Ascending aorta (tissue), 2 donors: ENCODE data around the gene CD200. TPM values are rescaled to one million over a fixed set of nuclear protein-coding genes. Genes with fewer than 3 reads are reported as not detected.

Experiments used
- DNase-seq, 2 donors: peaks; one replicate each; pipeline ENCODE4 v3.0.0-alpha.2; 2019; ENCODE audit warnings: low spot score in 2 of 2
- H3K27ac ChIP-seq, 2 donors: fragments of 200-600 bp; sonication (generic); one replicate each; pipeline ENCODE4 v1.5.1; 2016 to 2017; ENCODE audit warnings: mild to moderate bottlenecking in 1 of 2
- H3K27me3 ChIP-seq: fragments of 200-600 bp; sonication (generic); one replicate; pipeline ENCODE4 v1.5.1; 2017
- H3K36me3 ChIP-seq, 2 donors: fragments of 200-600 bp; sonication (generic); one replicate each; pipeline ENCODE4 v1.5.1; 2016
- H3K4me1 ChIP-seq, 2 donors: fragments of 200-600 bp; sonication (generic); one replicate each; pipeline ENCODE4 v1.5.1; 2016 to 2017; ENCODE audit warnings: mild to moderate bottlenecking in 1 of 2
- H3K4me3 ChIP-seq, 2 donors: fragments of 200-600 bp; sonication (generic); one replicate each; pipeline ENCODE4 v1.5.1; 2016 to 2017; ENCODE audit warnings: mild to moderate bottlenecking in 1 of 2
- H3K9me3 ChIP-seq, 2 donors: fragments of 200-600 bp; sonication (generic); one replicate each; pipeline ENCODE4 v1.5.1; 2016
- CTCF ChIP-seq, 3 experiments: fragments of 200-600 bp in 2 of 3; fragments of 450-650 bp in 1 of 3; sonication (generic) in 2 of 3; IDR thresholded peaks; one replicate each; pipeline ENCODE4 v1.5.1; 2016 to 2019; ENCODE audit warnings: antibody characterized with exemption in 3 of 3, mild to moderate bottlenecking in 1 of 3, moderate library complexity in 1 of 3
- intact Hi-C: fragments of 100-400 bp; cut with DNase I; formaldehyde crosslinking; loops from one replicate; pipeline ENCODE4 v1.15.1; 2023
- total RNA-seq: library from RNA; depleted of rRNA; stranded (reverse); fragments of >200 nt; gene quantifications from one replicate; pipeline ENCODE4 v1.1.0, GENCODE V29; 2016

CD200 gene
- total RNA-seq, 1 donor from 2014 or later = 3.6 TPM

- intact Hi-C loops = no loop called here
- DNase-seq = no peak
- H3K36me3 ChIP-seq = no peaks in the 10 kb centered on the region
- no peaks in the 10 kb centered on the region for H3K27me3 ChIP-seq
- no peak for TF ChIP-seq CTCF (IDR thresholded peaks at IDR 0.05)
- peaks cover 0 to 6% of the 10 kb centered on the region in 2 donors for H3K4me1 ChIP-seq
- no peak overlapping the region for H3K27ac ChIP-seq
- H3K9me3 ChIP-seq = no peaks in the 10 kb centered on the region
- H3K4me3 ChIP-seq = no peak overlapping the region
Observed at GRCh38 chr3:112372396-112372795, 39.4 kb downstream of the CD200 start.

- TF ChIP-seq CTCF (IDR thresholded peaks at IDR 0.05) = no peak
- Histone ChIP-seq H3K4me1 (peaks cover 0 to 17% of the 10 kb centered on the region in 2 donors), H3K27me3 (no peaks in the 10 kb centered on the region), H3K9me3 (no peaks in the 10 kb centered on the region), H3K36me3 (no peaks in the 10 kb centered on the region), H3K27ac (no peak overlapping the region), H3K4me3 (no peak overlapping the region)
- intact Hi-C loops = no loop called here
- DNase-seq = no peak
Observed at GRCh38 chr3:112373476-112373875, 40.5 kb downstream of the CD200 start.

GRCh38 chr3:112373924-112374323, 41.0 kb downstream of the CD200 start:
- intact Hi-C loops = no loop called here
- Histone ChIP-seq H3K27ac (peak overlapping the region in 1 of 2 donors; percentile 48), H3K9me3 (no peaks in the 10 kb centered on the region), H3K4me3 (no peak overlapping the region), H3K27me3 (no peaks in the 10 kb centered on the region), H3K36me3 (no peaks in the 10 kb centered on the region), H3K4me1 (peaks cover 0 to 22% of the 10 kb centered on the region in 2 donors)
- no peak for DNase-seq
- TF ChIP-seq CTCF (IDR thresholded peaks at IDR 0.05) = no peak

- intact Hi-C loops = no loop called here
- H3K36me3 ChIP-seq = no peaks in the 10 kb centered on the region
- DNase-seq = no peak
- peaks cover 0 to 26% of the 10 kb centered on the region in 2 donors for H3K4me1 ChIP-seq
- no peak overlapping the region for H3K4me3 ChIP-seq
- no peaks in the 10 kb centered on the region for H3K27me3 ChIP-seq
- peak overlapping the region in 1 of 2 donors; percentile 48 for H3K27ac ChIP-seq
- no peak for TF ChIP-seq CTCF (IDR thresholded peaks at IDR 0.05)
- H3K9me3 ChIP-seq = no peaks in the 10 kb centered on the region
Observed at GRCh38 chr3:112374333-112374734, 41.4 kb downstream of the CD200 start.

GRCh38 chr3:112375117-112375516, 42.2 kb downstream of the CD200 start:
- intact Hi-C loops = no loop called here
- DNase-seq = no peak
- H3K9me3 ChIP-seq = no peaks in the 10 kb centered on the region
- no peak for TF ChIP-seq CTCF (IDR thresholded peaks at IDR 0.05)
- H3K4me3 ChIP-seq = no peak overlapping the region
- peaks cover 0 to 30% of the 10 kb centered on the region in 2 donors for H3K4me1 ChIP-seq
- no peaks in the 10 kb centered on the region for H3K36me3 ChIP-seq
- no peaks in the 10 kb centered on the region for H3K27me3 ChIP-seq
- peak overlapping the region in 1 of 2 donors; percentile 37 for H3K27ac ChIP-seq
